Stromal cell of bone marrow (primary cell): ENCODE data around the gene RAB5IF.
"Not testable (repeated sequence)": the region's sequence is repeated elsewhere in the genome, so short reads cannot be mapped to it uniquely, and the experiment has no call there.

Experiments
- DNase-seq: peaks from one replicate; pipeline ENCODE4 v3.0.0-alpha.2; 2012; ENCODE audit warnings: low read depth

Gene RAB5IF

GRCh38 chr20:36585410-36586125 lies 20.0 kb upstream of the RAB5IF start:
- peak; percentile 71 for DNase-seq

GRCh38 chr20:36587388-36588070 lies 18.1 kb upstream of the RAB5IF start:
- no peak for DNase-seq

- DNase-seq, result no peak
Measured at GRCh38 chr20:36591281-36591680, 14.3 kb upstream of the RAB5IF start.

- DNase-seq, result peak; percentile 39
Measured at GRCh38 chr20:36591854-36592641, 13.5 kb upstream of the RAB5IF start.

- no peak for DNase-seq
Measured at GRCh38 chr20:36593347-36593929, 12.1 kb upstream of the RAB5IF start.

GRCh38 chr20:36599912-36600345 lies 5.7 kb upstream of the RAB5IF start:
- DNase-seq, result no peak

GRCh38 chr20:36601540-36601939 lies 4.0 kb upstream of the RAB5IF start:
- no peak for DNase-seq

GRCh38 chr20:36604952-36605398 lies 604 bp upstream of the RAB5IF start:
- no peak for DNase-seq

GRCh38 chr20:36606158-36607066 lies 833 bp downstream of the RAB5IF start:
- no peak for DNase-seq

GRCh38 chr20:36607586-36608387 lies 2.2 kb downstream of the RAB5IF start:
- no peak for DNase-seq

GRCh38 chr20:36608388-36608728 lies 2.8 kb downstream of the RAB5IF start:
- DNase-seq, result not testable (repeated sequence)

- DNase-seq, result no peak
Measured at GRCh38 chr20:36611625-36612024, 6.0 kb downstream of the RAB5IF start.

GRCh38 chr20:36613974-36614373 lies 8.4 kb downstream of the RAB5IF start:
- DNase-seq, result no peak

- no peak for DNase-seq
Measured at GRCh38 chr20:36614781-36615557, 9.4 kb downstream of the RAB5IF start.

GRCh38 chr20:36620917-36621316 lies 15.3 kb downstream of the RAB5IF start:
- DNase-seq, result no peak

GRCh38 chr20:36623444-36623843 lies 17.9 kb downstream of the RAB5IF start:
- DNase-seq, result no peak

GRCh38 chr20:36624068-36624943 lies 18.7 kb downstream of the RAB5IF start:
- no peak for DNase-seq

- DNase-seq, result no peak
Measured at GRCh38 chr20:36624944-36625324, 19.4 kb downstream of the RAB5IF start.

- no peak for DNase-seq
Measured at GRCh38 chr20:36628076-36628475, 22.5 kb downstream of the RAB5IF start.
